NCI-H748 (cell line): Measurements from ENCODE around the gene RIPOR3.
A peak's percentile ranks its signal among the peaks of the same experiment; 100 is the strongest.

ENCODE experiments used
- DNase-seq: peaks from one replicate; lab custom pipeline; 2025; ENCODE audit not compliant: unreplicated experiment; lab: John Stamatoyannopoulos, UW

The RIPOR3 gene, protein sequence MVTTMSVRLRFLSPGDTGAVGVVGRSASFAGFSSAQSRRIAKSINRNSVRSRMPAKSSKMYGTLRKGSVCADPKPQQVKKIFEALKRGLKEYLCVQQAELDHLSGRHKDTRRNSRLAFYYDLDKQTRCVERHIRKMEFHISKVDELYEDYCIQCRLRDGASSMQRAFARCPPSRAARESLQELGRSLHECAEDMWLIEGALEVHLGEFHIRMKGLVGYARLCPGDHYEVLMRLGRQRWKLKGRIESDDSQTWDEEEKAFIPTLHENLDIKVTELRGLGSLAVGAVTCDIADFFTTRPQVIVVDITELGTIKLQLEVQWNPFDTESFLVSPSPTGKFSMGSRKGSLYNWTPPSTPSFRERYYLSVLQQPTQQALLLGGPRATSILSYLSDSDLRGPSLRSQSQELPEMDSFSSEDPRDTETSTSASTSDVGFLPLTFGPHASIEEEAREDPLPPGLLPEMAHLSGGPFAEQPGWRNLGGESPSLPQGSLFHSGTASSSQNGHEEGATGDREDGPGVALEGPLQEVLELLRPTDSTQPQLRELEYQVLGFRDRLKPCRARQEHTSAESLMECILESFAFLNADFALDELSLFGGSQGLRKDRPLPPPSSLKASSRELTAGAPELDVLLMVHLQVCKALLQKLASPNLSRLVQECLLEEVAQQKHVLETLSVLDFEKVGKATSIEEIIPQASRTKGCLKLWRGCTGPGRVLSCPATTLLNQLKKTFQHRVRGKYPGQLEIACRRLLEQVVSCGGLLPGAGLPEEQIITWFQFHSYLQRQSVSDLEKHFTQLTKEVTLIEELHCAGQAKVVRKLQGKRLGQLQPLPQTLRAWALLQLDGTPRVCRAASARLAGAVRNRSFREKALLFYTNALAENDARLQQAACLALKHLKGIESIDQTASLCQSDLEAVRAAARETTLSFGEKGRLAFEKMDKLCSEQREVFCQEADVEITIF

DNA sequence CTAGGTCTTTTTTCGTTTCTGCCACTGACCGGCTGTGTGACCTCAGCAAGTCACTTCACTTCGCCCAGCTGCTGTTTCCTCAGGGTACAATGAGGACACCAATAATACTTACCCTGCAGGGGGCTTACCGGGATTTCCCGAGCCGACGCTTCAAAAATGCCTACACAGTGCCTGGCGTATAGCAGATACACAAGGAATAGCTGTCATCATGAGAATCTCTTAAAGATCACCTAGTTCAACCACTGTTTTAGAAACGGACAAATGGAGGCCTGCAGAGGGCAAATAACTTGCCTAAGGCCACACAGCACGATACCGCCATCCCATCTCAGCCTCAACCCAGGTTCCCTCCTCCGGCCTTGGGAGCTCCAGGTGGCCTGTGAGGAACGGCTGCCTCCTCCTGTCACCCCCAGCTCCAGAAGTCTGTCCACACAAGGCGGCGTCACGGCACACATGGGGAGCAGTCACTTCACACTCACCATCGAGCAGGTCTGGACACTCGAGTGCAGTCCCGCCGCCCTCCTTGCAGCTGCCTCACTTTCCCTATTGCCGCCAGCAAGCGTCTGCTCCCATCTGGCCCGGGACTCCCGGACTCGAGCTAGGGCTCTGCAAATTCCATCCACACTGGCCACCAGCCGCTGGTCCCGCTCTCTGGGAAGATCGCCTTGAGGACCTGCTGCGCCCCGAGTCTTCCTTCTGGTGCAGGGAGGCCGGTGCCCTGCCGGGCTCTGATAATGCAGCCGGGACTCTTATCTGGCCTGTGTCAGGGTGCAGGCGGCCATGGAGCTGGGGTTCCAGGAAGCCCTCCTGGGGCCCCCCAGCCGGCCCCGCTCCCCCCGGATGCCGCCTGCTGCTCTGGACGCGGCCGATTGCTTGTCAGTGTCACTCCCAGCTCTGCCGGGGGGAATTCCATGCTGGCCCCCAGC, at the start of gene RIPOR3:
Gene RIPOR3 (minus strand): TSS at position 893 of the 923 bp plus-strand sequence. CDS start 414 bp downstream, at position 479.
- DNase-seq: no peak

GRCh38 chr20:50737352-50737751, 46.0 kb upstream of the RIPOR3 start:
- no peak for DNase-seq

GRCh38 chr20:50735813-50736212, 44.5 kb upstream of the RIPOR3 start:
- no peak for DNase-seq

DNA sequence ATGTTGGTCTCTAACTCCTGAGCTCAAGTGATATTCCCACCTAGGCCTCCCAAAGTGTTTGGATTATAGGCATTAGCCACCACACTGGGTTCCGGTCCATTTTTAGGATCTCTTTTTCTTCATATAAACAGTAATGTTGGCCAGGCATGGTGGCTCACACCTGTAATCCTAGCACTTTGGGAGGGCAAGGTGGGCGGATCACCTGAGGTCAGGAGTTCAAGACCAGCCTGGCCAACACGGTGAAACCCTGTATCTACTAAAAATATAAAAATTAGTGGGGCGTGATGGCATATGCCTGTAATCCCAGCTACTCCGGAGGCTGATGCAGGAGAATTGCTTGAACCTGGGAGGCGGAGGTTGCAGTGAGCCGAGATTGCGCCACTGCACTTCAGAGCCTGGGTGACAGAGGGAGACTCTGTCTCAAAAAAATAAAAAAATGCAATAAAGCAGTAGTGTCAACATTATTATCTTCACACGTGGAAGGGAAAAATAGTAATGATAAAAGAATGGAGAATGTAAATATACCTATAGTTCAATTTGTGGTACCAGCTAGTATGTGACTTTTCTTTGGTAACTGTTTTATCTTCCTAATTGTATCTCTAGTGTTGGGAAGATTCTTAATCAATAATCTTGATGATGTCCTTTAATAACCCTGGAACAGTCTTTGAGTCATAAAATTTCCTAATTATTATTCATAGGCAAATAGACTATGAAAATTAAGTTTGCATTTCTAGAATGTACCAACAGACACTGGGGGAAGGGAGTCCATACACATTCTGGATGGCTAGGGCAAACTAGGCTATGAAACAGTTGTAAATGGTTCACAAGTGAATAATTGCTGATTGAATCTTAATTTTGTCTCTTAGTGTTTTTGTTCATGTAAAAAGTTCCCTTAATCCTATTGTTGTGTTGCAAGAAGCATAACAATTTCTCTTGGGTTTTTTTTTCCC, 43.7 kb upstream of the RIPOR3 start:
- DNase-seq: no peak

DNA sequence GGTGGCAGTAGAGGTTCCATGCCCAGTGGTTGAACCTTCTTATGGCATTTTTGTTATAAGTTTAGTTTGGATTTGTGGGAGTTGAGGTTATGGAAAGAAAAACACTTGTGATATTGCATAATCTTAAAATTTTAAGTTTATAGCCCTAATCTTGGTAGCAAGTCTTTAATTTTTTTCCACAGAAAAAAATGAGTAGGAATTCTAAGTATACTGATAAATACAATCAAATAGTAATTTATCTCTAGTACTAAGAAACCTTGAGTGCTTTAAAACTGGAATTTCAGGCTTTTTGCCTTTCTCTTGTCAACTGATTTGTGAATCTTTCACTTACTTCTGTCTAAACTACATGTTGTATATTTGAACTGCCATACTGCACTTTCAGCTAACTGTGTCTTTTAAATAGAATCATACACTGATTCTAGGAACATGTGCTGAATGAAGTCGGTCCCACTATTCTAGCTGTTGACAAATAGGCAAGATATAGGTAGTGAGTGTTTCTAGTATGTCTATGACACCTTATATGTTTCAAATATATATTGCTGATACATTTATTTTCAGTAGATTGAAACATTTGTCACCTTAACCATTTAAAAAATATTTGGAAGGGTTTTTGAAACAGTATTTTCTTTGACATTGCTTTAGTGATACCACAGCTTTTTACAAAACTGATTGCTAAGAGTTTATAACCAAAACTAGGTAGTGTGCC, 42.5 kb upstream of the RIPOR3 start:
- DNase-seq: no peak

- peak; percentile 35 for DNase-seq
Measured at GRCh38 chr20:50731930-50732690, 40.8 kb upstream of the RIPOR3 start.

DNA sequence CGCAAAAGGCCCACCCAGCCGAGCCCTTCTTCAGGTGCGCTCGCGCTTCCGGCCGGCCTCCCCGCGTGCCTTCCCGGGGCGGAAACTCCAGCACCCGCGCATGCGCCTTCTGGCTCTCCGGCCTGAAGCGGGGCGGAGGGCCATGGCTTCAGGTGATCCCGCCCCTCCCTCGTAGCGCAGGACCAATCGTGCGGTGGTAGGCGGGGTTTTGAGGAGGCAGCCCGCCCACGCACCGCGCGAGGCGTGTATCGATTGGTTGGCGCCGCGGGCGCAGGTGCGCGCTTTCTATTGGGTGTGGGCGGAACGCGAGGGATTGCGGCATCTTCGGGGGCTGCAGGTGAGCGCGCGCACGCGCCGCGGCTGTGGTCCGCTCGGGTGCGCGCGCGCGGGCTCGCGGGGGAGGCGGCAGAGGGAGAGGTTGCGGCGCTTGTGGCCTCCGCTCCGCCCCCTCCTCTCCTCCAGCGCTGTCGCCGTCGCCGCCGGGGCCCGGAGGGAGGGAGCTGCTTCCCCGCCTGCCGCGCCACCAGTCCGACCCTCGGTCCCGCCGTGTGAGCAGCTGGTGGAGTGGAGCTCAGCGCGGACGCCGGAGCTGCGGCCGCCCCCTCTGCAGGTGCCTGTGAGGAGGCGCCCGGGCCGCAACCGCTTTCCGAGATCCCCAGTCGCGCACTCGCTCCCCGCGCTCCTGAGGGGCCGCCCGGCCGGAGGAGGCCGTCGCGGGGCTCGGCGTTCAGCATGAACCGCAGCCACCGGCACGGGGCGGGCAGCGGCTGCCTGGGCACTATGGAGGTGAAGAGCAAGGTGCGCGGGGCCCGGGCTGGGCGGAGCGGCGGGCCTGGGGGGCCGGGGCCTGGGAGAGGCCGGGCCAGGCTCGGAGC, 40.0 kb upstream of the RIPOR3 start, which contains the start of gene PARD6B:
Gene PARD6B (plus strand): TSS at position 526 of the 875 bp plus-strand sequence. CDS start 207 bp downstream, at position 733.
- DNase-seq: peak; percentile 97

DNA sequence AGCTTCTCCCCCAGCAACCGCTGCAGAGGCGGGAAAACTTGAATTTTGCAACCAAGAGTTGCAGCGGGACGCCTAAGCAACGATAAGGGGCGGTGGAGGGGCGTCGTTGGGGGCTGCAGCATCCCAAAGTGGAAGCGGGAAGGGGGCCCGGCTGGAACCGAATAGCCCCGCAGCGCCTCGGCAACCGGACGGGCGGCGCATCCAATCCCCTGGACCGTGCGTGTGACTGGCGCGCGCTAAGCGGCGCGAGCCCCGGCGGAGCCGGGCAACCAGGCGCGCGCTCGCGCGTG, 39.4 kb upstream of the RIPOR3 start:
- no peak for DNase-seq

GRCh38 chr20:50729901-50730764, 38.8 kb upstream of the RIPOR3 start:
- DNase-seq: peak; percentile 49

DNA sequence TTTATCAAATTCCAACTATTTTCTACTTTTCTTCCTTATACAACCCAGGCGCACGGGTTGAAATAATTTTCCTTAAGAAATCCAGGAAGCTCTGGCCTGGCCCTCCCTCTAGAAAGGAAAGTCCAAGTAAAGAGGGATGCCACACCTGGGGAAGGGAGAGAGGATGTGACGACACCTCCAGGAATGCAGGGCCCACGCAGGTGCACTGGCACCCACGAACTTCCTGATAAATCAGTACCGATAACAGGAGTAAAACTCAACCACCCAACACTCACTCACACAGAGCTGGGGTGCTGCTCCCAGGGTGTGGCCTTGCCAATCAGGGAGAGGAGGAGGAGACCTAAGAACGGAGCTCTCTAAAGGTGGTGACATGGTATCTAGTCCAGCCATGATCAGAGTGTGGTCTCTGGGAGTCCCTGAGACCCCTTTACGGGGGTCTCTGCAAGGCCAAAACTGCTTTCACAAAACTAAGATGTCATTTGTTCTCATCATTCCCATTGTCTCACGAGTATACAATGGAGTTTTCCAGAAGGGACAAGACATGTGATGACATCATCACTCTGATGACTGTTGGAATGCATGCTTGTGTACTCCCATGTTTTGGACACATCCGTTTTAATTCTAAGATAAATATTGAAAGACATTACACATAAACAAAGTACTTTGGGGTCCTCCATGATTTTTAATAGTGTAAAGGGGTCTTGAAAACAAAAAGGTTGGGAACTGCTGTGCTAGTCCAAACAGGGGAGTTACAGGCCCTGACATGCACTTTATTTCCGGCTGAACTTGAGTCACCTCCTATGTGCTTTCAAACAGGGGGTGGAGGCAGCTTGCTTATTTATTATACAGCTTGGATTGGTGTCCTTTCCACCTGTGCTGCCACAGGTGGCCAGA, 37.9 kb upstream of the RIPOR3 start:
- DNase-seq: no peak

DNA sequence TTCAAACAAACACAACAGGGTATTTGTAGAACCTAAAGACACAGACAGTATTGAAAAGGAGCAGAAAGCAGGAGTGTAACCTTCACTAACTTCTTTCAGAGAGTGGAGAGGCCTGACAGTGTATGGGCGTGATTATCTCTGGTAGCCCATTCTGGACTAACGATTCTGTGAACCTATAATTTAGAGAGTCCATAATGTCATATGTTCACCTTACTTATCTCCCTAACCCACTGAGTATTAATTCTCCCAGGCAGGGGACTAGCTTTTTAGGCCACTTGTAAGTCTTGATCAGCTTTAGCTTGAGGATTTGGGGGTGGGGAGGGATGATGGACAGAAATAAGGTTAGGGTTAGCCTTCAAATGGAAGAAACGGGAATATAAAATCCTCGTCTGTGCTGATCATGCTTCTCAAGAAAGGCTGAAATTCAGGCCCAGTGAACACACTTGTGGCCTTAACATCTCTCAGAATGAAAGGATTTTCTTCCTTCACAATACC, 37.2 kb upstream of the RIPOR3 start:
- no peak for DNase-seq

- DNase-seq: no peak
Measured at GRCh38 chr20:50727792-50728485, 36.6 kb upstream of the RIPOR3 start.

GRCh38 chr20:50726955-50727791, 35.8 kb upstream of the RIPOR3 start:
- no peak for DNase-seq

DNA sequence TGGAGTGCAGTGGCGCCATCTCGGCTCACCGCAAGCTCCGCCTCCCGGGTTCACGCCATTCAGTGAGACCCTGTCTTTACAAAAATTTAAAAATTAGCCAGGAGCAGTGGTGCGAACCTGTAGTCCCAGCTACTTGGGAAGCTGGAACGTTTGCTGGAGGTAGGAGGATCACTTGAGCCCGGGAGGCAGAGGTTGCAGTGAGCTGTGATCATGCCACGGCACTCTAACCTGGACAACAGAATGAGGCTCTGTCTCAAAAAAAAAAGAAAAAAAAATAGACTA, 34.3 kb upstream of the RIPOR3 start:
- DNase-seq: no peak
